H1 (cell line): ENCODE data around the gene TRAF1. TPM values are rescaled to one million over a fixed set of nuclear protein-coding genes. Genes with fewer than 3 reads are reported as not detected.

Experiments
- CHD7 ChIP-seq: fragments of 300-600 bp; sonication (generic); IDR thresholded peaks from 2 replicates; pipeline ENCODE4 v1.7.1; 2012; ENCODE audit warnings: low read length, moderate library complexity, mild to moderate bottlenecking, inconsistent platforms; ENCODE audit not compliant: insufficient replicate concordance
- CTCF ChIP-seq, 3 experiments: IDR thresholded peaks; 1 replicate in 2 of 3; 2 replicates in 1 of 3; pipeline versions ENCODE4 v1.5.1 to v1.6.1; 2011; ENCODE audit warnings: low read length in 3 of 3, mild to moderate bottlenecking in 3 of 3, inconsistent platforms in 2 of 3, low read depth in 1 of 3, moderate library complexity in 1 of 3; ENCODE audit not compliant: insufficient read depth in 1 of 3; ENCODE audit errors: control extremely low read depth in 1 of 3
- EP300 ChIP-seq, 2 experiments: IDR thresholded peaks; 1 replicate in 1 of 2; 2 replicates in 1 of 2; pipeline ENCODE4 v1.6.1; 2011 to 2012; ENCODE audit warnings: low read depth in 2 of 2, low read length in 2 of 2, mild to moderate bottlenecking in 2 of 2, borderline replicate concordance in 1 of 2, inconsistent platforms in 1 of 2, moderate library complexity in 1 of 2
- MAFK ChIP-seq: IDR thresholded peaks from 2 replicates; pipeline ENCODE4 v1.6.1; 2012; ENCODE audit warnings: low read depth, mild to moderate bottlenecking, improper control_type of control experiment, low read length
- TEAD4 ChIP-seq: IDR thresholded peaks from 2 replicates; pipeline ENCODE4 v1.6.1; 2012; ENCODE audit warnings: low read depth, low read length, inconsistent platforms, mixed read lengths
- ZNF274 ChIP-seq: IDR thresholded peaks from 2 replicates; pipeline ENCODE4 v1.7.0; 2012; ENCODE audit warnings: low read length, borderline replicate concordance; ENCODE audit errors: extremely low read depth
- polyA plus RNA-seq, 7 experiments: library from polyadenylated mRNA; depleted of rRNA in 3 of 7; stranded (reverse) in 5 of 7; unstranded in 2 of 7; fragments of >200 nt in 5 of 7; fragments of 200-250 nt in 2 of 7; gene quantifications; 1 replicate in 5 of 7; 2 replicates in 1 of 7; 4 replicates in 1 of 7; pipeline versions ENCODE4 v1.2.1 to v1.2.3, GENCODE V29; 2011 to 2013; ENCODE audit warnings: missing spikeins in 2 of 7, mixed read lengths in 2 of 7
- total RNA-seq: library from RNA; stranded (reverse); fragmentation: NEBNext Ultra II Directional; extraction: Animal tissue kit (Norgen Biotek cat#: 25700); gene quantifications from 2 replicates; pipeline ENCODE4 v1.2.1, GENCODE V29; 2021

The TRAF1 gene
- total and polyA plus RNA-seq, 2 of the 8 experiments (the other 6 are each of a cell fraction or from before 2014, with no cell fraction given): 1.6 to 3.2 TPM

- TF ChIP-seq CHD7: no peak
- no peak for TF ChIP-seq TEAD4
- TF ChIP-seq EP300 (IDR thresholded peaks at IDR 0.05; ENCODE audit: borderline replicate concordance in 1 of 2, low read depth in 2 of 2, low read length in 2 of 2): no peak
- TF ChIP-seq MAFK: no peak
- no peak for TF ChIP-seq CTCF (IDR thresholded peaks at IDR 0.05; ENCODE audit: control extremely low read depth in 1 of 3, insufficient read depth in 1 of 3, low read depth in 1 of 3, low read length in 3 of 3)
- TF ChIP-seq ZNF274: no peak
These were observed 2.1 kb upstream of the TRAF1 start (continued) for GRCh38 chr9:120928483-120929228.
